ENCODE results near the gene PLCL2. TPM values are rescaled to one million over a fixed set of nuclear protein-coding genes. Genes with fewer than 3 reads are reported as not detected.

The PLCL2 gene
- total RNA-seq, 2 donors from 2014 or later = 5.3 to 14.5 TPM

DNA sequence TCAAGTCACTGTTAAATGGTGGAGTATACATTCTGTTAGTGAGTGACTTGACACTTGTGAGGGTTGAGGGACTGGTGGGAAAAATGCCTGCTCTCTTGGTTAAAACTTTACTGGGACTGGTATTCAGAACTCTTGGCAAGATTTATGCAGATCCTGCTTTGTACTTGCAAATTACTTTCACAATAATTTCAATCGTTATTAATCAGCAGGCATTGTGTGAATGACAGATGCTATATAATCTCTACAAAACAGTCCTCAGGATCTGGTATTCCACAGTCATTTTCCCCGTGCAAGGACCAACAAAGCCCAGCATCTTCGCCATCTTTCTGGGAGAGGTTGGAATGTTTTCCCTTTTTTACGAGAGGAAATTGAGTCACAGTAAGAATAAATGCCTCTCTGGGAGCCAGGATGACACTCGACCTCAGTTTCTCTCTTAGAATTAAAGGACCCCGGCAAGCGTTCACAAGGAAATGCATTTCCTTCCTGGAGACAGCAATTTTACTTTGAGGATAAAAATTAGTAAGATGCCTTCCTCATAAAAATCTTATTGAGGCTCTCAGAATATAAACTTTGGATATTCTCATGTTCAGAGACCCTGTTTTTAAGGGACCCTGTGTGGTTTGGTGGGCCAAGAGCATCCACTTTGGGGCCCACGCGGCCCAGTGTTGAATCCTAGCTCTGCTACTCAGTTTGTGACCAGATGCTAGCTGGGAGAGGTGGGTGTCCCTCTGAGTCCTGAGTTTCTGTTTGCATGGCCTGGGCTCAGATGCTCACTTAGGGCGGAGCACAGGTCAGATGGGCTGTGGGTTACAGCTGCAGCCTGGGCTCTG is 45.3 kb upstream of the PLCL2 start:
- Histone ChIP-seq H3K4me1 (replicated peaks) (no peaks in the 10 kb centered on the region), H3K9me3 (no peaks in the 10 kb centered on the region), H3K4me3 (no peak overlapping the region), H3K27me3 (replicated peaks; ENCODE audit: insufficient read depth) (no peaks in the 10 kb centered on the region), H3K27ac (no peak overlapping the region), H3K36me3 (no peaks in the 10 kb centered on the region)
- WGBS = 86% methylated on average over 10 of the region's 10 CpGs
- no peak for TF ChIP-seq POLR2A (IDR thresholded peaks at IDR 0.05)
- no peak for TF ChIP-seq POLR2AphosphoS5 (IDR thresholded peaks at IDR 0.05)
- TF ChIP-seq CTCF (IDR thresholded peaks at IDR 0.05) = no peak
- intact Hi-C loops (cut with DNase I) = no loop called here
- DNase-seq (ENCODE audit: low spot score) = no peak

DNA sequence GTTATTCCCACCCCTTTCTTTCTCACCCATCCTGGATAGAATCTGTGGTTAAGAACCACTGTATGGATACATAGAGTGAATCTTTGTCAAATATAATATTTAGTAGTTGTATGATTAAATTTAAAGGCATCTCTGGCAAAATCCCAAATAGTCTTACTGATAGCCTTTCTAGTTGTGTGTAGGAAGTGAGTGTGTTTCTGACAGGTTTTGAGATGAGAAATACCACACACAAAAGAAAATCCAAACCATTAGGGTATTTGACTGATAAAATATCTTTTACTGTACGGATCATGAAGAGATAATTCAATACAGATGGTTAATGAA is 44.7 kb upstream of the PLCL2 start:
- no peaks in the 10 kb centered on the region for H3K36me3 ChIP-seq
- 94% methylated on average over 1 of the region's 1 CpG for WGBS
- TF ChIP-seq CTCF (IDR thresholded peaks at IDR 0.05) (no peak), POLR2AphosphoS5 (IDR thresholded peaks at IDR 0.05) (no peak), POLR2A (IDR thresholded peaks at IDR 0.05) (no peak)

DNA sequence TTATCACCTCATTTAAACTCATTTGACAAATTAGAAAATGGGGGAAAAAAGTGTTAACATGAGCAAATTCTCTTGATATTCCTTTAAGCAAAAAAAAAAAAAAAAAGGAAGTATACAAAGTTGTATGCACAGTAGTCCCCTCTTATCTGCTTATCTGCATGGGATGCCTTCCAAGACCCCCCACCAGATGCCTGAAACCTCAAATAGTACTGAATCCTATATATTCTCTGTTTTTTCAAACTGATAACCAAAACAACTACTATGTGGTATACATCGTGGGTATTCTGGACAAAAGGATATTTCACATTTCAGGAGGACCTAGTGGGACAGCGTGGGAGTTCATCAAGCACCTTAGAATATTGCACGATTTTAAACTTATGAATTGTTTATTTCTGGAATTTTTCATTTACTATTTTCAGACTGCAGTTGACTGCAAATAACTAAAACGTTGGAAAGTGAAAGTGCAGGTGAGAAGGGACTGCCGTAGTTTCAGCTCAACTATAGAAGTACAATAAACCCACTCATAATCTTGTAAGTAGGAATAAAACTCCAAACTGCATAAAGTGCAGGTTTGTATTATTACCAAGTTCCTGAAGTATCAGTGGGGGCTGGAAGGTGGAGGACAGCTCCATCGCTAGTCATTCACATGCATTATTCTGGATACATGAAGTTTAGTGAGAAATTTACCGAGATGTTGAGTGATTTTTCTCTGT is 43.6 kb upstream of the PLCL2 start:
- no peak for TF ChIP-seq POLR2A (IDR thresholded peaks at IDR 0.05)
- no peak for TF ChIP-seq POLR2AphosphoS5 (IDR thresholded peaks at IDR 0.05)
- TF ChIP-seq CTCF (IDR thresholded peaks at IDR 0.05) = no peak
- Histone ChIP-seq H3K36me3 (no peaks in the 10 kb centered on the region), H3K4me1 (replicated peaks) (no peaks in the 10 kb centered on the region), H3K27ac (no peak overlapping the region), H3K4me3 (no peak overlapping the region), H3K27me3 (replicated peaks; ENCODE audit: insufficient read depth) (no peaks in the 10 kb centered on the region), H3K9me3 (no peaks in the 10 kb centered on the region)
- 75% methylated on average over 7 of the region's 7 CpGs for WGBS
- intact Hi-C loops (cut with DNase I) = no loop called here
- DNase-seq (ENCODE audit: low spot score) = no peak

More for the DNA sequence above, 44.7 kb upstream of the PLCL2 start:
- intact Hi-C loops (cut with DNase I) = no loop called here
- DNase-seq (ENCODE audit: low spot score) = no peak
- Histone ChIP-seq H3K27me3 (replicated peaks; ENCODE audit: insufficient read depth) (no peaks in the 10 kb centered on the region), H3K27ac (no peak overlapping the region), H3K4me3 (no peak overlapping the region), H3K4me1 (replicated peaks) (no peaks in the 10 kb centered on the region), H3K9me3 (no peaks in the 10 kb centered on the region)

- 74% methylated on average over 3 of the region's 3 CpGs for WGBS
- TF ChIP-seq CTCF (IDR thresholded peaks at IDR 0.05) (no peak), POLR2AphosphoS5 (IDR thresholded peaks at IDR 0.05) (no peak), POLR2A (IDR thresholded peaks at IDR 0.05) (no peak)
- Histone ChIP-seq H3K36me3 (no peaks in the 10 kb centered on the region), H3K9me3 (no peaks in the 10 kb centered on the region), H3K27ac (no peak overlapping the region), H3K4me1 (replicated peaks) (no peaks in the 10 kb centered on the region), H3K4me3 (no peak overlapping the region), H3K27me3 (replicated peaks; ENCODE audit: insufficient read depth) (no peaks in the 10 kb centered on the region)
- intact Hi-C loops (cut with DNase I) = no loop called here
- DNase-seq (ENCODE audit: low spot score) = no peak
These were observed 42.9 kb upstream of the PLCL2 start for GRCh38 chr3:16841904-16842271.

Measured in prostate gland (tissue), 2 donors.